Heart left ventricle (tissue), 16 donors: Measurements from ENCODE around the gene FDX2. TPM values are rescaled to one million over a fixed set of nuclear protein-coding genes. Genes with fewer than 3 reads are reported as not detected.

Experiments used
- ATAC-seq, 4 donors: fragments of 200-7000 bp; cut with Tn5 transposase; one replicate each; pipeline ENCODE4 v1.9.1; 2020 to 2022; ENCODE audit warnings: moderate library complexity in 4 of 4, mild to moderate bottlenecking in 3 of 4, moderate number of reproducible peaks in 1 of 4
- DNase-seq, 5 donors: peaks; one replicate each; pipeline ENCODE4 v3.0.0-alpha.2; 2020
- H3K27ac ChIP-seq, 12 donors: fragments of 200-600 bp; sonication (generic) in 4 of 12; one replicate each; pipeline versions ENCODE4 v1.5.0 to v1.8.0; 2016 to 2022; ENCODE audit warnings: mild to moderate bottlenecking in 2 of 12
- H3K27me3 ChIP-seq, 9 donors: fragments of 200-600 bp; sonication (generic) in 2 of 9; one replicate each; pipeline versions ENCODE4 v1.5.1 to v1.8.0; 2016 to 2022; ENCODE audit warnings: mild to moderate bottlenecking in 3 of 9
- H3K36me3 ChIP-seq, 9 donors: fragments of 200-600 bp; sonication (generic) in 2 of 9; one replicate each; pipeline versions ENCODE4 v1.5.0 to v1.8.0; 2018 to 2022; ENCODE audit warnings: mild to moderate bottlenecking in 2 of 9
- H3K4me1 ChIP-seq, 12 donors: fragments of 200-600 bp; sonication (generic) in 4 of 12; one replicate each; pipeline versions ENCODE4 v1.5.0 to v1.8.0; 2016 to 2022; ENCODE audit warnings: mild to moderate bottlenecking in 3 of 12
- H3K4me3 ChIP-seq, 12 donors: fragments of 200-600 bp; sonication (generic) in 4 of 12; one replicate each; pipeline versions ENCODE4 v1.5.0 to v1.8.0; 2017 to 2022; ENCODE audit warnings: mild to moderate bottlenecking in 9 of 12, moderate library complexity in 4 of 12
- H3K9me3 ChIP-seq, 12 donors: fragments of 200-600 bp; sonication (generic) in 4 of 12; one replicate each; pipeline versions ENCODE4 v1.5.0 to v1.8.0; 2016 to 2022; ENCODE audit warnings: mild to moderate bottlenecking in 1 of 12
- CTCF ChIP-seq, 12 donors: fragments of 200-600 bp; sonication (generic) in 4 of 12; IDR thresholded peaks; one replicate each; pipeline versions ENCODE4 v1.5.0 to v1.8.0; 2018 to 2022; ENCODE audit warnings: antibody characterized with exemption in 12 of 12, mild to moderate bottlenecking in 5 of 12
- POLR2A ChIP-seq, 2 donors: fragments of 450-650 bp; IDR thresholded peaks; one replicate each; pipeline ENCODE4 v1.6.1; 2017; ENCODE audit warnings: antibody characterized with exemption in 2 of 2, mild to moderate bottlenecking in 2 of 2, moderate library complexity in 2 of 2
- WGBS, 4 donors: extraction: QIAGEN DNeasy Blood & Tissue Kit in 2 of 4; methylation state at CpG; one replicate each; pipeline versions ENCODE4 v1.1.5 to v1.1.7; 2013 to 2018; 5-methylcytosine and 5-hydroxymethylcytosine counted together
- intact Hi-C, 10 donors: fragments of 100-400 bp; cut with DNase I; formaldehyde crosslinking; loops; one replicate each; pipeline versions ENCODE4 v1.11.1 to v1.14.2; 2022
- polyA plus RNA-seq, 2 donors: library from polyadenylated mRNA; stranded (reverse); fragments of 200-250 nt; gene quantifications; one replicate each; pipeline ENCODE4 v1.2.3, GENCODE V29; 2013
- total RNA-seq, 9 donors: library from RNA; depleted of rRNA in 2 of 9; stranded (reverse); fragments of >200 nt in 2 of 9; fragmentation: NEBNext Ultra II Directional in 3 of 9; extraction: Animal tissue kit (Norgen Biotek cat#: 25700) in 3 of 9; gene quantifications; one replicate each; pipeline versions ENCODE4 v1.1.0 to v1.2.4, GENCODE V29; 2016 to 2023
- donor health status: ischemic (EF 13 %, LVEDD 7.1; RV severe dilation, severe dysfunction).
- donor health status: healthy with polysubstance abuse.
- donor health status: DM: no; HTN: yes; CAD: no.
- donor health status: DM: no; HTN: no; CAD: no.
- donor health status: ischemic (EF 25% LVEDD 6.9; RV normal size, moderate dysfunction).
- donor health status: ischemic (EF 25% LVEDD 5.7; RV mildly dilated, moderate dysfunction).
- donor health status: healthy.
- donor health status: DM: yes; HTN: yes; CAD: no.
- donor health status: ischemic (EF 35%, LVEDD 5.7; RV mildly dilated, moderate dysfunction).
- donor health status: nonischemic (EF 11% LVEDD 7.7; RV severe dilation, severe dysfunction).
- donor health status: DM: yes; HTN: yes; CAD: no.
- donor health status: PGD.
- donor health status: ischemic (EF 29% LVEDD 5.4; RV normal size, mild dysfunction).
- donor health status: nonischemic (EF 23%, LVEDD 6.1; RV moderate dilation, normal function).

FDX2 gene
- total and polyA plus RNA-seq, 11 donors, result 12.8 to 37.3 (median 18.3) TPM

GRCh38 chr19:10321417-10321797, 5.6 kb upstream of the FDX2 start:
- intact Hi-C loops, result no loop called here
- 87 to 93% (median 92%) methylated on average over 9 to 11 of the region's 11 CpGs for WGBS, 4 donors
- no peaks in the 10 kb centered on the region for H3K9me3 ChIP-seq
- ATAC-seq, result no peak
- H3K27ac ChIP-seq, result no peak overlapping the region
- H3K36me3 ChIP-seq, result peaks cover 2 to 100% (median 96%) of the 10 kb centered on the region in 9 donors
- TF ChIP-seq CTCF (IDR thresholded peaks at IDR 0.05) (no peak), POLR2A (IDR thresholded peaks at IDR 0.05) (no peak)
- H3K27me3 ChIP-seq, result no peaks in the 10 kb centered on the region
- H3K4me3 ChIP-seq, result no peak overlapping the region
- peaks cover 0 to 3% (median under 1%) of the 10 kb centered on the region in 12 donors for H3K4me1 ChIP-seq
- DNase-seq, result no peak

GRCh38 chr19:10320602-10321416, 5.0 kb upstream of the FDX2 start:
- intact Hi-C loops, result no loop called here
- no peak for DNase-seq
- no peaks in the 10 kb centered on the region for H3K9me3 ChIP-seq

GRCh38 chr19:10318807-10319682, 3.2 kb upstream of the FDX2 start:
- TF ChIP-seq POLR2A (IDR thresholded peaks at IDR 0.05) (no peak), CTCF (IDR thresholded peaks at IDR 0.05) (no peak)
- no peak for ATAC-seq
- 91 to 94% (median 92%) methylated on average over 13 of the region's 13 CpGs for WGBS, 4 donors
- intact Hi-C loops, result loop anchor here in 1 of 10 donors (5.0 kb wide), 1 partner anchor 43 kb away; no protein-coding TSS in a partner anchor
- Histone ChIP-seq H3K27me3 (no peaks in the 10 kb centered on the region), H3K27ac (no peak overlapping the region), H3K4me3 (no peak overlapping the region), H3K4me1 (peaks cover 0 to 20% (median 13%) of the 10 kb centered on the region in 12 donors), H3K36me3 (peaks cover 0 to 81% (median 72%) of the 10 kb centered on the region in 9 donors), H3K9me3 (no peaks in the 10 kb centered on the region)
- no peak for DNase-seq

More at GRCh38 chr19:10320602-10321416, 5.0 kb upstream of the FDX2 start:
- no peak overlapping the region for H3K27ac ChIP-seq
- 93 to 96% (median 95%) methylated on average over 21 to 32 of the region's 32 CpGs for WGBS, 4 donors
- peaks cover 0 to 9% (median 5%) of the 10 kb centered on the region in 12 donors for H3K4me1 ChIP-seq
- ATAC-seq, result no peak
- no peaks in the 10 kb centered on the region for H3K27me3 ChIP-seq
- H3K4me3 ChIP-seq, result no peak overlapping the region
- TF ChIP-seq CTCF (IDR thresholded peaks at IDR 0.05) (no peak), POLR2A (IDR thresholded peaks at IDR 0.05) (no peak)
- H3K36me3 ChIP-seq, result peaks cover 2 to 98% (median 90%) of the 10 kb centered on the region in 9 donors
